Fibroblast of peridontal ligament (primary cell): ENCODE data around the gene PLK4.
"Not testable (repeated sequence)": the region's sequence is repeated elsewhere in the genome, so short reads cannot be mapped to it uniquely, and the experiment has no call there.

ENCODE experiments used
- DNase-seq: peaks from one replicate; pipeline ENCODE4 v3.0.0-alpha.2; 2010; ENCODE audit errors: extremely low read depth

PLK4 gene

GRCh38 chr4:127880763-127881562 is at the start of gene PLK4:
Gene PLK4, plus strand, starts transcription at chr4:127880893. Its CDS starts 242 bp downstream, at chr4:127881135.
- DNase-seq, result peak; percentile 94

- peak; percentile 25 for DNase-seq
These were observed 48.1 kb upstream of the PLK4 start for GRCh38 chr4:127832585-127832984.

GRCh38 chr4:127843704-127844600 is 36.7 kb upstream of the PLK4 start:
- no peak for DNase-seq

DNA sequence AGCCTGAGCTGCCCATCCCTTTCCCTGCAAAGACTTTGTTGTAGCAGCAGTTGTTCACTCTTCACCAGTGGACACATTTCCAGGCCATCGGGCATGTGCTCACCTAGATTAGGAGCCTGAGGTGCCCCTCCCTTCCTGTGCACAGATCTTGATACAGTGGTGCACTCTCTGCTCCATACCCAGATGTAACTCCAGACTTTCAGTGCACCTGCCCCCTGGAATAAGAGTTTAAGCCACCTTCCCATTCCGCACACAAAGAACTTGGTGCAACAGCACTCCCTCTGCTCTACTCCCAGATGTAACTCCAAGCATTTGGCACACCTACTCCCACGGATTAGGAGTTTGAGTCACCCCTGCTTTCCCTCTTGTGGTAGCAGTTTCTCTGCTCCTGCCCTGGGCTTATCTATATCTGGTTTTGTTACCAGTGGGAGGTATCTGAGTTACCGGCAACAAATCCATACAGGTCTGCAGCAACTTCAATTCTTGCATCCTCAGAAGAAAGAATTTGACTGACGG is 36.0 kb upstream of the PLK4 start:
- no peak for DNase-seq

DNA sequence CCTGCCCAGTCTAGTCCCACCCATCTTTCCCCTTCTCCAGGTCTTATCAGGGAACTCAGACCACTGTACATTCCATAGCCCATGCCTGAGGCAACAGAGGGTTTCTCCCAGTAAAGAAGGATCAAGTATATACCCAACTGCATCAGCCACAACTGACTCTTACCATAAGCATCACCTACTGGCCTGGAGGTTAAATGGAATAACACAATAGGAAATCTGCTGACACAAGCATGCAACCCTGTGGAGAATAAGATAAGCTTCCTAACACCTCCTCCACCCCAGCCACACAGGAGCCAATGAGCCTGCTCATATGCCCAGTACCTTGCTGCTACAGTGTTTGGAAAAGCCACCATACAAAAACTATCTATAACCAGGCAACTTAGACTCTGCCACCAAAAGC is 34.6 kb upstream of the PLK4 start:
- no peak for DNase-seq

DNA sequence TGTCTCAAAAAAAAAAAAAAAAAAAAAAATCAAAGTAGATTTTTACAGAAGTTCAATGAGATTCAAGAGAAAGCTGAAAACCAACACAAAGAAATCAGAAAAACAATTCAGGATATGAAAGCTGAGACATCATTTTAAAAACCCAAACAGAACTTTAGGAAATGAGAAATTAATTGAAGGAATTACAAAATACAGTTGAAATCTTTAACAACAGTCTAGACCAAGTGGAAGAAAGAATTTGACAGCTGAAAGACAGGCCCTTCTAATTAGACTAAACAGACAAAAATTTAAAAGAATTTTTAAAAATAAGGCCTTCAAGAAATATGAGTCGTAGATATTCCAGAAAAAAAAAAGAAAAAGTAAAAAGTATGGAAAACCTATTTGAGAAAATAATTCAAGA is 33.9 kb upstream of the PLK4 start:
- DNase-seq, result no peak

- DNase-seq, result peak; percentile 13
These were observed 31.0 kb upstream of the PLK4 start for GRCh38 chr4:127849505-127850234.

DNA sequence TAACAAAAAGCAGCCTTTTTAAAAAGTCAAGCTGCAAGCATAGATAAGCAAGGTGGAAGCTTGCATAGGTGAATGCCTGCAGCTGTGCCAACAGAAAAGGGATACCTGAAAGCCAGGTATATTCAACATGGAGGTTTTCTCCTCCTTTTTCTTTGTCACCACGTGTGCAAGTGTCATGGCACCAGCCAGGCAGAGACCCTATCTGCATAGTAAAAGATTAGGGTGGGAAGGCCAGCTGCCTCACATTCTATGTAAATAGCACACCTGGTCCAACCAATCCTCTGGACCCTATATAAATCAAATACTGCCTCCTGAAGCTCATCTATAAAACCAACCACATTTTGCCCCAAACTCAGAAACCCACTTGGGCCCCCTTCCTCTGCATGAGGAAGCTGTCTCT is 28.0 kb upstream of the PLK4 start:
- DNase-seq, result no peak

GRCh38 chr4:127856196-127856812 is 24.4 kb upstream of the PLK4 start:
- DNase-seq, result no peak

DNA sequence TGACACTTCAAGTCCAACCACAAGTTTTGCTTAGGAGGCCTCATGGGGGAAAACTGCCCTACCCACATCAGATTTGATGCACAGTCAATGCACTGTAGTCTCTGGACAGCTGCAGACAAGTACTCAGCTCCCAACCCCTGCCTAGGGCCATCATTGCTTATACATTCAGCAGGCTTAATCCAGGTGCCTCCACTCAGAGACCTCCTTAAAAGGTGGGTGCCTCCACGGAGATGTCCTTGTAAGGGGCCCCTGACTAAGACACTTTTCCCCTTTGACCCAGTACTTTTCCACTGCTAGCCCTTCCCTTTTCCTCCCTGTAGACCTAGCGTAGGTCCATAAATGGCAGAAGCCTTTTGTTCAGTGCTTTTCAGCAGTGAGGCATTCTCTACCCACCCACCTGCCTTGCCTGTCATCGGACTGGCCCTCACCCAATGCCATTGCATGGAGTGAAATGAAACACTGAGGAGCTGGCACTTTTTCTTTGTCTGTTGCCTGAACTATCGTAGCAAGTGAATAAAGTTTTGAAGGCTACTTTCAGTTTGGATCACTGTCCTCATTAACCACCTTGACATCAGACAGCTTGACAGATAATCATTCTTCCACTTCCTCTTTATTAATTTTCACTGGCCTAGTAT is 23.8 kb upstream of the PLK4 start:
- DNase-seq, result peak; percentile 90

GRCh38 chr4:127857641-127858040 is 23.1 kb upstream of the PLK4 start:
- DNase-seq, result no peak

DNA sequence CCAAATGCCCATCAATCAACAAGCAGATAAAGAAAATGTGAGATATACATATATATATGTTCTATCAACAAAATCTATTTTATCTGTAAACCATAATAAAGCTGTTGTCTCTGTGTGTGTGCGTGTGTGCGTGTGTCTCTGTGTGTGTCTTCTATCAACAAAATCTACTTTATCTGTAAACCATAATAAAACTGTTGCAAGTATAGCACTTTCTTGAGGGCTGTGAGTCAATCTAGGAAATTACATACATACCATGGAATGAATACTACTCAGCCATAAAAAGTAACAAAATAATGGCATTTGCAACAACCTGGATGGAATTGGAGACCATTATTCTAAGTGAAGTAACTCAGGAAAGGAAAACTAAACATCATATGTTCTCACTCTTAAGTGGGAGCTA is 12.5 kb upstream of the PLK4 start:
- no peak for DNase-seq

- DNase-seq, result no peak
These were observed 10.4 kb upstream of the PLK4 start for GRCh38 chr4:127870281-127870680.

- peak; percentile 93 for DNase-seq
These were observed 10.0 kb upstream of the PLK4 start for GRCh38 chr4:127870688-127871087.

- DNase-seq, result no peak
These were observed 4.9 kb upstream of the PLK4 start for GRCh38 chr4:127875791-127876190.

DNA sequence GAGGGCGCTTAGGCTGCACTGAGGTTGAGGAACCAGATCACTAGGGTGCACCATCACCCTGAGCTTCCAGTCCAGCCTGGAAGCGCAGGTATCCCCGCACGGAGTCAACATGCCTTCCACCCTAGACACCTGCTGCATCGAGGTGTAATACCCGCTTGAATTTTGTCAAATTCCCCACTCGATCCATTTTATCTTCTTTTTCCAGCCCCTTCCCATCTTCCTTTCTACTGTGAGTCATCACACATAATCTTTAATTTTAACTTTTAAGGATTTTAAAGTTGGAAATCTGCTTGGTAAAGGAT is 821 bp downstream of the PLK4 start:
- peak; percentile 38 for DNase-seq

DNA sequence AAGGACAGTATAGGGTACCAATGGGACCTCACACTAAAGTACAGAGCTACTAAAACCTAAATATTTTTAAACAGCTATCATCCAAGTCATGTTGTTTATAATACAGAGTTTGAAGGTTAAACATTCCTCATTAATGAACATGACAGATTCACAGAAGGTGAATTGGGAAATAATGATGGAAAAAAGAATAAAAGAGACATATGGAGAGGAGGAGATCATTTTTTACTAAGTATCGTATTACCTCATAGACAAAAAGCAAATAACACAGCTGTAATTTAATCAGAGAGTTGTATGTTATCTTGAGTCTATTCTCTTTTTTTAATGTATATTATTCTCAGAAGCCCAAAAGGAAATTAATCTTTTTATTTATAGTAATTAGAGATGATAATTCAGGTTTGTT is 7.9 kb downstream of the PLK4 start:
- DNase-seq, result no peak

DNA sequence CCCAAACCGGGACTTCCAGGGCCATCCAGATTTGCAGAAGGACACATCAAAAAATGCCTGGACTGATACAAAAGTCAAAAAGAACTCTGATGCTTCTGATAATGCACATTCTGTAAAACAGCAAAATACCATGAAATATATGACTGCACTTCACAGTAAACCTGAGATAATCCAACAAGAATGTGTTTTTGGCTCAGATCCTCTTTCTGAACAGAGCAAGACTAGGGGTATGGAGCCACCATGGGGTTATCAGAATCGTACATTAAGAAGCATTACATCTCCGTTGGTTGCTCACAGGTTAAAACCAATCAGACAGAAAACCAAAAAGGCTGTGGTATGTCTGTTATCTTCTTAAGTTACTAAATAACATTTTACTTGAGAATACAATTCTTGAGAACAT is 9.2 kb downstream of the PLK4 start:
- DNase-seq, result peak; percentile 40

DNA sequence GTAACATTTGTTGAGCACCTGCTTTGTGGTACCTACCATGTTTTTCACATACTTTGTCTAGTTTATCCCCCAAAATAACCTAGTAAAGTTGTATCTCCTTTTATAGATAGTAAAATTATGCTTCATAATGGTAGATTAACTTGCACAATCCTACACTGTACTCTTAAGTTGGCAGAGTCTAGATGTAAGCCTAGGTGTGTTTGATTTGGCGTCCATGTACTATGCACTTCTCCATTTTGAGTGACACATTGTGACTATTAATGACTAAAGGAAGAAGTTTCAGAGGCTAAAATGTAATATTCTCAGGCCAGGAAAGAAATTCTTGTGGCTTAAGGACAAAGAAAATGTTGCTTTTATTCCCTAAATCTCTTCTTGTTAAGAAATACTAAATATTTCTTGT is 15.4 kb downstream of the PLK4 start:
- DNase-seq, result no peak

DNA sequence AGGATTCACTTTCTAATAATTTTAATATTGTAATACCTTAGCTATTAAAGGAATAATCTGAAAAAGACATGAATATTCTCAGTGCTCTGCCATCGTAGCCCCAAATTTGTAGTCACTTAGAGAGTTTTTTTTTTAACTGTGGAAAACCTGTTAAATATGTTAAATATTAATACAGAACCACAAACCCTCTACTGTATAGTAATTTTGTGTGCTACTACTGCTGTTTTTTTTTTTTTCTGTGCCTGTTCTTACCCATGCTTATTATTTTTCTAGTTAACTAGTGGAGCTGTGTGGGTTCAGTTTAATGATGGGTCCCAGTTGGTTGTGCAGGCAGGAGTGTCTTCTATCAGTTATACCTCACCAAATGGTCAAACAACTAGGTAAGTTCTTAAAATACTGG is 15.8 kb downstream of the PLK4 start:
- no peak for DNase-seq

GRCh38 chr4:127899682-127900081 is 19.0 kb downstream of the PLK4 start:
- not testable (repeated sequence) for DNase-seq
